Peyer's patch (tissue), 4 donors: ENCODE data around the gene STK31. TPM values are rescaled to one million over a fixed set of nuclear protein-coding genes. Genes with fewer than 3 reads are reported as not detected.
"Not testable (repeated sequence)": the region's sequence is repeated elsewhere in the genome, so short reads cannot be mapped to it uniquely, and the experiment has no call there.

ENCODE experiments used
- DNase-seq, 3 donors: peaks; one replicate each; pipeline ENCODE4 v3.0.0-alpha.2; 2017 to 2019
- H3K27ac ChIP-seq, 4 donors: fragments of 200-600 bp; sonication (generic); one replicate each; pipeline ENCODE4 v1.5.1; 2016 to 2019
- H3K27me3 ChIP-seq, 2 donors: fragments of 200-600 bp; sonication (generic); one replicate each; pipeline ENCODE4 v1.5.1; 2019
- H3K36me3 ChIP-seq, 3 donors: fragments of 200-600 bp; sonication (generic); one replicate each; pipeline ENCODE4 v1.5.1; 2016 to 2019
- H3K4me1 ChIP-seq, 4 donors: fragments of 200-600 bp; sonication (generic); one replicate each; pipeline ENCODE4 v1.5.1; 2016 to 2019
- H3K4me3 ChIP-seq, 4 donors: fragments of 200-600 bp; sonication (generic); 1 replicate in 3 of 4; 2 replicates in 1 of 4; pipeline ENCODE4 v1.5.1; 2016 to 2019; ENCODE audit warnings: mild to moderate bottlenecking in 1 of 4
- H3K9me3 ChIP-seq, 4 donors: fragments of 200-600 bp; sonication (generic); one replicate each; pipeline ENCODE4 v1.5.1; 2016 to 2019; ENCODE audit warnings: mild to moderate bottlenecking in 1 of 4
- POLR2A ChIP-seq, 2 donors: fragments of 450-650 bp; IDR thresholded peaks; one replicate each; pipeline ENCODE4 v1.5.1; 2017; ENCODE audit warnings: antibody characterized with exemption in 2 of 2, mild to moderate bottlenecking in 2 of 2, moderate library complexity in 2 of 2
- total RNA-seq, 4 donors: library from RNA; depleted of rRNA; stranded (reverse); fragments of >200 nt; gene quantifications; one replicate each; pipeline ENCODE4 v1.1.0, GENCODE V29; 2016
- TF ChIP-seq, protein P1 (sequence below), 6 experiments: fragments of 450-650 bp in 4 of 6; fragments of 200-600 bp in 2 of 6; sonication (generic) in 1 of 6; IDR thresholded peaks; one replicate each; pipeline ENCODE4 v1.5.1; 2017 to 2019; ENCODE audit warnings: antibody characterized with exemption in 6 of 6, mild to moderate bottlenecking in 3 of 6, moderate library complexity in 1 of 6

STK31 gene
- total RNA-seq, 4 donors from 2014 or later = 1.7 to 9.1 (median 2.8) TPM; not detected in 1

DNA sequence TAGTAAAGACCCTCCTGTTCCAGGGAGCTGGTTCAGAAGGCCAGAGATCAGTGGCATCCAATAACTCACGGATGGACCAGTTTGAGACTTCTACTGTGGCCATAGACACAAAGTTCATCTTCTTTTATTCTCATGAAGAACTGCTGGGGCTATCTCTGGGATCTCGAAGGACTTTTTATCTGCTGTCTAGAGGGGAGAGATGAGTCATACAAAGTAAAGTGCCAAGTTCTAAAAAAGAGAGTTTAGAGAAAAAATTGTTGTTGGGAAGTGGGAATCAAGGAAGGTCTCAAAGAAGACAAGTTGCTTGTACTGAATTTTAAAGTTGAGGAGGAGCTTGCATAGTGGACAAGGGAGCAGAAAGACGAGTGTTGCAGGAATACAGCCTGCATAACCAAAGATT lies 38.0 kb upstream of the STK31 start:
- Histone ChIP-seq H3K4me3 (no peak overlapping the region), H3K27ac (no peak overlapping the region), H3K27me3 (no peaks in the 10 kb centered on the region), H3K9me3 (no peaks in the 10 kb centered on the region), H3K4me1 (no peaks in the 10 kb centered on the region), H3K36me3 (no peaks in the 10 kb centered on the region)
- no peak for DNase-seq
- no peak for TF ChIP-seq POLR2A (IDR thresholded peaks at IDR 0.05)
- TF ChIP-seq, protein P1, sequence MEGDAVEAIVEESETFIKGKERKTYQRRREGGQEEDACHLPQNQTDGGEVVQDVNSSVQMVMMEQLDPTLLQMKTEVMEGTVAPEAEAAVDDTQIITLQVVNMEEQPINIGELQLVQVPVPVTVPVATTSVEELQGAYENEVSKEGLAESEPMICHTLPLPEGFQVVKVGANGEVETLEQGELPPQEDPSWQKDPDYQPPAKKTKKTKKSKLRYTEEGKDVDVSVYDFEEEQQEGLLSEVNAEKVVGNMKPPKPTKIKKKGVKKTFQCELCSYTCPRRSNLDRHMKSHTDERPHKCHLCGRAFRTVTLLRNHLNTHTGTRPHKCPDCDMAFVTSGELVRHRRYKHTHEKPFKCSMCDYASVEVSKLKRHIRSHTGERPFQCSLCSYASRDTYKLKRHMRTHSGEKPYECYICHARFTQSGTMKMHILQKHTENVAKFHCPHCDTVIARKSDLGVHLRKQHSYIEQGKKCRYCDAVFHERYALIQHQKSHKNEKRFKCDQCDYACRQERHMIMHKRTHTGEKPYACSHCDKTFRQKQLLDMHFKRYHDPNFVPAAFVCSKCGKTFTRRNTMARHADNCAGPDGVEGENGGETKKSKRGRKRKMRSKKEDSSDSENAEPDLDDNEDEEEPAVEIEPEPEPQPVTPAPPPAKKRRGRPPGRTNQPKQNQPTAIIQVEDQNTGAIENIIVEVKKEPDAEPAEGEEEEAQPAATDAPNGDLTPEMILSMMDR (IDR thresholded peaks at IDR 0.05) = no peak

DNA sequence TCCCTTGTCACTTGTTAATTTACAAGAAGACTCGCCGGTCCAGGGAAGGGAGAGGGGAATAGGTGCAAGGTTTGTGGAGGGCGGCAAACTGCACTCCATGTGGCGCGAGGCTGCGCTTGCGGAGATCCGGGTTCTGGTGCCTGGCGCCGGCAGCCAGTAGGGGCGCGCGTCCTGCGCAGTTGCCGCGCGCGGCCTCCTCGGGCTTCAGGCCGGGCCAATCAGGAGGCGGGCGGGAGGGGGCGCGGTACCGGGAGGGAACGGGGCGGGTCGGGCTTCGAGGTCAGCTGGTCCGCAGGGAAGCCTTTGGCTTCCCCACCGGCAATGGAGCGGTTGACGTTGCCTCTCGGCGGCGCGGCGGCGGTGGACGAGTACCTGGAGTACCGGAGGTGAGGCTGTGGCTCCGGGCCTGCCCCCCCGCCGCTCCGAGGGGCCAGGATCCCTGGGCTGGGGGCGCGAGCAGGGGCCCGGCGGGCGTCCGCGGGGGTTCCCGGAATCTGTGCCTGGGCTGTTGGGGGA lies 30.1 kb upstream of the STK31 start, which contains the start of gene FAM221A:
Gene FAM221A, plus strand, starts transcription at position 302 of the 516 bp plus-strand sequence. Its CDS starts 20 bp downstream, at position 322.
- TF ChIP-seq, protein P1 (IDR thresholded peaks at IDR 0.05) = peak; percentile 17 to 94 (median 84)
- TF ChIP-seq POLR2A (IDR thresholded peaks at IDR 0.05) = peak; percentile 39 to 52
- no peaks in the 10 kb centered on the region for H3K36me3 ChIP-seq
- peak within 1 kb of the TSS; percentile 62 to 86 (median 76) for H3K4me3 ChIP-seq
- peak; percentile 80 to 97 (median 95) for DNase-seq
- peaks cover 0 to 8% (median 1%) of the 10 kb centered on the region in 4 donors for H3K4me1 ChIP-seq
- H3K9me3 ChIP-seq = no peaks in the 10 kb centered on the region
- peak within 1 kb of the TSS; percentile 72 to 91 (median 82) for H3K27ac ChIP-seq
- H3K27me3 ChIP-seq = no peaks in the 10 kb centered on the region

DNA sequence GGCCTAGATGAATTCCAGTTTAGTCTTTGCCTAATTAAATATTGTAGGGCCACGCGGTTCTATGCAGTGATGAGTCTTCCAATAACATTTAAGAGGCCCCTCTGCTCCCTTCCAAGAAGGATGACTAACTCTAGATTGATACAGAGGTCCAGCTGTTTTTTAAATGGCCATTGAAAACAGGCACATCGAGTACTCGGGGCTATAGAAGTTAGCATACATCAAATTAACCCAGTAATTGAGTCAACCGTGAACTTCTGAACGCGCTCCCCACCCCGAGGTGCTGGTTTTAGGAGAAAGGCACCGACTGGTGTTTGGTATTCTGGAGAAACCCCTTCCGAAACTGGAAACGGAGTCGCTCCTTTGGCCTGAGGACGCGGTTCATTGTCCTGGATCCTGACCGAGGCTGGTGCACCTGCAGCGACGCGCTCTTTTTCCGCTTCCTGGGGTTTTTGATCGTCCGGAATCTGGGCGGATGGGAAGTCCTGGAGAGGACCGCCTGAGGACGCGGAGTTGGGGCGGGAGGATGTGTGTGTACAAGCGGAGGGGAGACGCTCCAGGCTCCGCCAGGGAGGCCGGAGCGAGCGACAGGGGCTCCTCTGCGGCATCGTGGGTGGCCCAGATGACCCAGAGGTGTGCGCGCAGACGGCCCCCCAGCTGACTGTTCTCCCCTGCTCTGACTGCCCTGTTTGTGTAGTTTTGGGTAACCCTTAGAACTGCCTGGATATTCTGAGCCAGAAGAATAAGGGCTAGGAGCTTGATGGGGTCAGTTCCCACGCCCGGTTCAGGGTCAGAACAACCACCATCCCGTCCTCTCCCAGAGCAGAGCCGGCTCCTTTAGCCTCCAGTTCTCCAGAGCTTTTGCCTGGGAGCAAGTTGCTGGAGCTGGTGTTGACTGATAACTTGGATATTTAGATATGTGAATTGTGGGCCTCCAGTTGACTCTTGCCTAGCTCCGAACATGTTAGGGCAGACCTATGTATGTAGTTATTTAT lies 29.3 kb upstream of the STK31 start:
- peak; percentile 47 to 85 (median 82) for DNase-seq
- H3K4me3 ChIP-seq = peak overlapping the region; percentile 62 to 86 (median 76)
- H3K27ac ChIP-seq = peak overlapping the region; percentile 72 to 91 (median 82)
- peaks cover 0 to 8% (median 1%) of the 10 kb centered on the region in 4 donors for H3K4me1 ChIP-seq
- H3K27me3 ChIP-seq = no peaks in the 10 kb centered on the region
- no peaks in the 10 kb centered on the region for H3K9me3 ChIP-seq
- no peaks in the 10 kb centered on the region for H3K36me3 ChIP-seq
- TF ChIP-seq, protein P1 (IDR thresholded peaks at IDR 0.05) = no peak
- TF ChIP-seq POLR2A (IDR thresholded peaks at IDR 0.05) = peak; percentile 45 to 59

DNA sequence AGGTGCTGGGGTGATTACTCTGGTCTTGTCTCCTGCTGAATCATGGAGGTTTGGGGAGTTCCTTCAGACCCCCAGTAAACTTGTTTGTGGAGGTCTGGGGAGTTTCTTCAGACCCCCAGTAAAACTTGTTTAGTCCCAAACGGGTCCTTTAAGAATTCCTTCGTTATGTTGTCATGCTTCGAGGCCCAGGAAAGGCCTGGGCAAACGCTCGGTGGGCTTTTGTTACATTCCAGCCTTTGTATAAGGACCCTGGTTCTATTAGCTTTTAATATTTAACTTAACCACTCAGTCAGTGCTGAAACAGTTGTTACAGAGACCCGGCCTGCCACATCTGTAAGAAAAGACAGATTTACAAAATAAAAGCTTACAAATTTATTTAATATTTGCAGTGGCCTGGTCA lies 26.0 kb upstream of the STK31 start:
- H3K4me1 ChIP-seq, H3K4me3 ChIP-seq, H3K27me3 ChIP-seq, H3K27ac ChIP-seq, H3K9me3 ChIP-seq, DNase-seq, H3K36me3 ChIP-seq: not testable (repeated sequence)

DNA sequence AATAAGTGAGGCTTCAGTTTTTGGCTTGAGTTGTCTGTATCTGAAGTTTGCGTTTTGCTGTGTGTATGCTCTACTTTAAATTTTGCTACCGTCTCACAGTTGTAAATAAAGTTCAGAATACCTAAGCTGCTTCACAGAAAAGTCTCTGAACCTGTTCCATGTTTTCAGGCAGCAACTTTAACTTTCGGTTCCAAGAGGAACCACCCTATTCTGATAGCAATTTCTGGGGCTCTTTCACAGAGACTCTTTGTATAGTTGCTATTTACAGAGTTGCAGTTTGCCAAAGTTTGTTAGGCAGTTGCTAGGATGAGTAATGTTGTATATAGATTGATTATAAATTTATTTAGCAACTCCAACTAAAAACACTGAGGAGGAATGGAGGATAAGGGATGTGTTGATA lies 24.3 kb upstream of the STK31 start:
- peaks cover 0 to 8% (median 1%) of the 10 kb centered on the region in 4 donors for H3K4me1 ChIP-seq
- TF ChIP-seq, protein P1 (IDR thresholded peaks at IDR 0.05) = no peak
- TF ChIP-seq POLR2A (IDR thresholded peaks at IDR 0.05) = no peak
- H3K9me3 ChIP-seq = no peaks in the 10 kb centered on the region
- no peak overlapping the region for H3K4me3 ChIP-seq
- H3K27ac ChIP-seq = peak overlapping the region in 2 of 4 donors; percentile 22 to 29
- no peak for DNase-seq
- H3K27me3 ChIP-seq = no peaks in the 10 kb centered on the region
- peaks cover 0 to 19% (median 0%) of the 10 kb centered on the region in 3 donors for H3K36me3 ChIP-seq

DNA sequence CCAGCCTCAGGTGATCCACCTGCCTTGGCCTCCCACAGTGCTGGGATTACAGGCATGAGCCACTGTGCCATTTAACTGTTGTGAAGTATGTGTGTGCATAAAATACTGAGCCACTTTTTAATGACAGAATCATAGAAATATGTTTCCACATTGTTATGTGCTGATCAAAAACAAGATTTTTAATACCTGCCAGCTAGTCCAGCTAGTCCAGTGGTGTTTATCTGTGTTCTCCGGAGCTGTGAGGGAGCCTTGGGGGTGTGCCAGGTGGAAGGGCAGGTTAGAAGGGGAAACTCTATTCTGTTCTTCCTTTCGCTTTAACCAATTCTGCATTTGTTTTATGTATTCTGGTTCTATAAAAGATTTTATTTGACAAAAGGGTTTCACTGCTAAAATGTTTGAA lies 23.0 kb upstream of the STK31 start:
- TF ChIP-seq, protein P1 (IDR thresholded peaks at IDR 0.05) = no peak
- no peak for TF ChIP-seq POLR2A (IDR thresholded peaks at IDR 0.05)
- no peak overlapping the region for H3K4me3 ChIP-seq
- H3K36me3 ChIP-seq = peaks cover 0 to 28% (median 0%) of the 10 kb centered on the region in 3 donors
- H3K27ac ChIP-seq = no peak overlapping the region
- DNase-seq = no peak
- no peaks in the 10 kb centered on the region for H3K27me3 ChIP-seq
- no peaks in the 10 kb centered on the region for H3K9me3 ChIP-seq
- no peaks in the 10 kb centered on the region for H3K4me1 ChIP-seq
